HG03565 (cell line): ENCODE measurements around the gene RGCC.
"Not testable (repeated sequence)": the region's sequence is repeated elsewhere in the genome, so short reads cannot be mapped to it uniquely, and the experiment has no call there.

ENCODE experiments used
- ATAC-seq: cut with Tn5 transposase; IDR thresholded peaks from one replicate; pipeline ENCODE4 v1.9.1; 2021; ENCODE audit warnings: mild to moderate bottlenecking, moderate library complexity; ENCODE audit not compliant: unreplicated experiment

The RGCC gene

DNA sequence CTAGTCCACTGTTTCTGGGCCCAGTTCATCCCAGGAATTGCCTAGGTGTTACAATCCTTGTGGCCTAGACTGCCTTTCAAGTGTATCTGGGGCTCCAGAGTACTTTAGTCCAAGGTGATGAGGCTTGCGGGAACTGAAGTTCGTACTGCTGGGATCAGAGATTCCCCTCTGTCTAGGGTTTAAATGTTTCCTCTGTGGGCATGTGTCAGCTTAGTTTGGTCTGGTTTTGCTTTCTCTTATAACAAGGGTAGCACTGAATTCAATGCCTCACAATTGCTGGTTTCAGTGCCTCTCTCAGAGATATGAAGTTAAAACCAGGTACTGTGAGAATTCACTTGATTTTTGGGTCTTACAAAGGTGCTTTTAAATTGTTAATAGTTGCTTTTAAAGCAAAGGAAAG, 30.8 kb downstream of the RGCC start:
- no peak for ATAC-seq

DNA sequence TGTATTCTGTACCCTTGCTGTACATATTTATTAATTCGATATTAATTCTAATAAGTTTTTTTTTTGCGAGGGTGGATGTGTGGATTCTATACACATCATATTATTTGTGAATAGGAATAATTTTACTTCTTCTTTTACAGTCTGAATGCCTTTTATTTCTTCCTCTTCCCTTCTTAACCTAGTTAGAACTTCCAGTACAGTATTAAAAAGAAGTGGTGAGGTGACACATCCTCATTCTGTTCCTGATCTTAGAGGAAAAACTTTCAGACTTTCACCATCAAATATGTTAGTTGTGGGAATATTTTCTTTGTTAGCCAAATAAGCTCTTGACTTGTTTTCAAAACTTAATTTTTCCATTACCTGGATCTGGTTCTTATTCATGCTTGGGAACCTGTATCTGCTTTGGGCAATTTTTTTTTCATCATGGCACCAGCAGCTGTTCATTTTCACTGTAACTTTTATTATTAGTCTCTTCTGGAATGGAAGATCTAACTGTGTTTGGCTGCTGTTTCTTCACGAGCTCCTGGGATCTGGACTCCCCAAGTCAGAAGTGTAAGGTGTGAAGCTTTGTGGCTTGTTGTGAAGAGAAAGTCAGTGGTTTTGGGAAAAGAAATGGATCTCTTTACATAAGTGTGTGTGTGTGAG, 33.1 kb downstream of the RGCC start:
- ATAC-seq: no peak

DNA sequence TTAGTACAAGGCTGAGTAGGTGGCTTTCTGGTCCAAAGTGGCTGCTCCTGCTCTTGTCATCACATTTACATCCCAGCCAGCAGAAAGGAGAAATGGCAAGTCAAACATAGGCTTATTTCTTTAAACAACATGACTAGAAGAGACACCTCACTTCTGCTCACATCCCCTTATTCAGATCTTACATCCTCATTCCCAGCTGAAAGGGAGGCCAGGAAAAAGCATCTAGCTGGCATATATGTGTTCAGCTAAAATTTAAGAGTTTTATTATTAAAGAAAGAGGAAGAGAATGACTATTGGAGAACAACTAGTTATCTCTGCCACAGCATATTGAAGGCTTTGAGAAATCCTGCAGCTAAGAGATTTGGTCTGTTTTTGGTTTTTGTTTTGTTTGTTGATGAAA, 34.1 kb downstream of the RGCC start:
- ATAC-seq: no peak

DNA sequence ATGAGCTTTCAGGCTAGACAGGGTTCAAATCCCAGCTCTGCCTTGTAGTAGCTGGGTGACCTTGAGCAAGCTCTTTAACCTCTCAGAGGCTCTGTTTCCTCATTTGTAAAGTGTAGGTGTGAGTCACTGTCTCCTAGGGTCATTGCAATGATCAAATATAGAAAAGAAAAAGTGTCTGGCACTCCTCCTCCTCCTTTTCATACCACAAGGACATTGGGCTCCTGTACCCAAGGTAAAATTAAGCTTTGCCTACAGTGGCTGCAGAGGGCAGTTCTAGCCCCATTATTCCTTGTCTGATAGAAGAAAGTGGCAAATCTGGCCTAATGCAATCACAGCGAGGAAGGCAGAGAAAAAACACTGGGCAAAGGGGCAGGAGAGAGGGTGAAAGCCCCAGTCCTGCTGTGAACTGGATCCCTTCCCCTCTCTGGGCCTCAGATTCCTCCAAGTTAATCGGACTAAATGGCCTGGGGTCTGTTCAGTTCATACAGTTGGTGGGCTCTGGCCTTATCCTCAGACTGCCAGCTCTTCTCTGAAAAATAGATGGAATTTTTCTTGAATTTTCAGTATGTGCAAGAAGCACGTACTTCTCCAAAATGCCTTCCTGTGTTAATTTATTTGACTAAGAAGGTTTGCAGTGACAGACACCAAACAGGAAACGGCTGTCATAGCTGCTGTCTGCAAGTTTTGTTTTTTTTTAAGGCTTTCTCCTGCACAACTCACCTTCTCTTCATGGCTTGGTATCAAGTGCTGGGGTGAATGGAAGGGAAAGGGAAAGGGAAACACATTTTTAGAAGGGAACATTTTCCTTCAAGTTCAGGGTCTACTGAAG, 35.3 kb downstream of the RGCC start:
- ATAC-seq: peak; percentile 74

DNA sequence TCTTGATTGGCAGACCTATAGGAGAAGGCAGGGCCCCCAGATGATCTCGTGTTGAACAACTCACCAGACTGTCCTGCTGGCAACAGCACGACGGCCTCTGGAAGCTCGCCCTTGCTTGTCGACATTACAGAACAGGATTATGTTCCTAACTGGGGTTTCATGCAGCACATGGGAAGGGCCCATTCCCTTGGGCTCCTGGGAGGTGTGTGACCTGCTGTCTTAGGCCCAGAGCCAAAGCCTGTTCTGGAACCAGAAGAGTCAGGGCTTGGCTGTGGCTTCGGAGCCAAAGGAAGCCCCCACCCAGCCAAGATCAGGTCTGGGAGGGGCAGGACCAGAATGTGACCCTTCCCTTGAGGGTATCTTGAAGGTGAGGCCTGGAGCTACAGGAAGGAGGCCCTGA, 36.9 kb downstream of the RGCC start:
- no peak for ATAC-seq

DNA sequence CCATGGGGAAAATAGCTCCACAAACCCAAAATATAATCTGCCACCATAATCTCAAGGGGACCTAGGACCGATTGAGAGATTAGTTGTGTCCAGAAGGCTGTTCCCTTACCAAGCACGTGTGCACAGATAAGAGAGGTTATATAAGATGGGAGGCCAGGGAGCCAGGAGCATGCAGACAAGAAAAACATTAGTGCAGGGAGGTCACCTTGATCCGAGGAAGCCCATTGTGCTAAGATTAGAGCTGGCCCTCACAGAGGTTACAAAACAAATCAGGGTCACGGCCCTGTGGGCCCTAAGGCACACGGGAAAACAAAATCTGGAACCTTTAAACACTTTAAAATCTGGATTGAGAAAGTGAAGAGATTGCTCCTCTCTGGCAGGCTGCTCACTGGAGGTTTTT, 37.7 kb downstream of the RGCC start:
- no peak for ATAC-seq

DNA sequence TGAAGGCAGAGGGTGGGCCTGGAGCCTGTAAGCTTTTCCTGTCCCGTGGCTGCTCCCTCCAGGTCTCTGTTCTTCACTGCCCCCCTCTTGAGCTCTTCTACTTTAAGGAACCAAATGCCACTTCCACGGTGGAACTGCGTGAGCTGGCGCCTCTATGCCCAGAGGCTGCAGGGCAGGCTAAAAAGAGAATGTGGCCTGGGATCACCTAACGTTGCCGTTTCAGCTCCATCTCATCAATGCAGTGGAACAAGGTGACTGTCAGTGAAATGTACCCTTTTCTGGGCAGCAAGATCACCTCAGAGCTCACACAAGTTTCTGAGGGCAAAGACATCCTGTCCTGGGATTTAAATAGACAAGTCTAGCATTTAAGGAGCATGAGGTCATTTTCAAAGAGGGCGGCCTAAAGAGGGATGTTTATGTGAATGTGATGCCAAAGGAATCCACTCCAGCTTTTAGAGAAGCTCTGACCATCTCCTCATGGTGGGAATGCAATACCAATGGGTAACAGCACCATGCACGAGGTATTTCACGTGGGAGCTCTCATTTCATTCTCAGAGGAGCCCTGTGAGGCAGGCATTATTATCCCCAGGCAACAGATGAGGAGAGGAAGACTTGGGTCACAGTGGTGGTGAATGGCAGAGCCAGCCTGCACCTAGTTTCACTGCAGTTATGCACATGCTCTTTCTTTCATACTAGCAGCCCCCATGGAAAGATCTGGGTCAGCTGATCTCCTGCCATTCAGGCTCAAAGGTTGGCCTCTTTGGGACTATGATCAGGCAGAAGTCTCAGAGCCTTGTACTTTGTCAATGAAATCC, 39.3 kb downstream of the RGCC start:
- no peak for ATAC-seq

DNA sequence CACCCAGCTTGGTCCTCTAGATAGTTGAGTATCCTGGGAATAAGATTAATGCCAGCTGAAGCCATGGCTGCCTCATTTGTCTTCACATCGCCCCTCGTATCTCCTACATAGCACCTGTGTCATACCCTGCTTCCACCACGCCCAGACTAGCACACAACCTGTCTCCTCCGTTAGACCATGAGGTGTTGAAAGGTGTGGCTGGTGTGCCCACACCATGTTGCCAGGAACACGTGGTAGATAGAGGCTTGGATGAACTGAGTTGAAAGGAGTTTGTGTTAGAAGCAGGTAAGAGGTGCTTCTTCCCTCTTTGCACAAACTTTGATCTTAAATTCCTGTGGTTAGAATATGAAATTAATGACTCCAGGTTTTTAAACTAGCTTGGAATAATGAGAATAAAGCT, 40.1 kb downstream of the RGCC start:
- ATAC-seq: no peak

DNA sequence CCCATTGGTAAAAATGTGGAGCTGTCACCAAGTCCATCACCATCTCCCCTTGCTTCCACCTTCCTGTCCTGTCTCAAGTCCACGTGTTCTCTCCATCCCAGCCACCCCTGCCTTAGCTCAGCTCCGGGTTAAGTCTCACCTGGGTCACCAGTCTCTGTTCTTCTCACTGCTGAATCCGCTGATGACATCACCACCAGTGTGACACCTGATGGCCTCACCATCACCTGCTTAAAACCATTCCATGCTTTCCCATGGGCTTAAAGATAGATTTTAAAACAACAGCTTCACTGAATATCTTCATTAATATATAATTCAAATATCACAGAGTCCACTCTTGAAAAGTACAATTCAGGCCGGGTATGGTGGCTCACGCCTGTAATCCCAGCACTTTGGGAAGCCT, 42.1 kb downstream of the RGCC start:
- no peak for ATAC-seq

DNA sequence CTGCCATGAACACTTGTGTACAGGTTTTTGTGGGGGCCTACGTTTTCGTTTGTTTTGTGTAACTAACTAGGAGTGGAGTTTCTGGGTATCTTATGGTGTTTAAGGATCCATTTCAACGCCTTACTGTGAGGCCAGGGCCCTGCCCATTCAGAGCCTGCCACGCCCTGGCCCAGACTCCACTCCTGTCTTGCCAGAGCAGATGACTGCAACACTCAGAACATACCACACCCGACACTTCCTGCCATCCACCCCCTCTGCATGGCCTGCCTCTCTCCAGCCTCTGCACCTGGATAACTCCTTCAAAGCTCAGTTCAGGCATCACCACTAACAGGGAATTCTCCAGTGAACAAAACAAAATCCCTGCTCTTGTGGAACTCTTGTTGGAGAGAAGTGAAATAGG, 43.2 kb downstream of the RGCC start:
- peak; percentile 35 for ATAC-seq

DNA sequence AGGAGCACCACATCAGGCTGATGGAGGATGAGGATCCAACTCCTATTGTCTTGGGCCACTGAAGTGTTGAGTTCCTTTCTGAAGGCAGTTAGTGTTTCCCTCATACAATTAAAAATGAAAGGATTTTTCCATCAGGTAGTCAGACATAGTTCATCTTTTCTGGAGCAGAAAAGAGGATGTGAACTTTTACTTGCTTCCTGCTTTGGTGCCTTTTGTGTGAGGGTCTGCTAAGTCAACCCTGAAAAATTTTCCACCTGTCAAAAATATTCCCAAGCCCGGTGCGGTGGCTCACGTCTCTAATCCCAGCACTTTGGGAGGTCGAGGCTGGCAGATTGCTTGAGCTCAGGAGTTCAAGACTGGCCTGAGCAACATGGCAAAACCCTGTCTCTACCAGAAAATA, 43.9 kb downstream of the RGCC start:
- ATAC-seq: no peak

DNA sequence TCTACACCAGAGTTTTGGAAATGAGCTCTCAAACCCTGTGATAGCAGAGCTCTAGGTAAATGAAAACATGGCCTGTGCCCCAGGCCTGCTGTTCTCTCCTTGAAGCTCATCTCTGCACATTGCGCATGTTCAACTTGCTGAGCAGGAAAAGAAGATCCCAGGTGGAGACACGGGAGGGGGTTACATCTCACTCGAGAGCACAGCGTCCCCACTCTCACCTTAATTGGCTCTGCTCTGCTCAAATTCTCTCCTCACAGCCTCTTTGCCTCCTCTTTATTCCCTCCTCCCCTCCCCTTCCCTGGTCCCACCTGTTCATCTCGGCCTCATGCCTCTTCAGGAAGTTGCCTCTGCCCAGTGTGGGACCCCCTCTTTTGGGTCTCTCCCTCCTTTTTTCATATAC, 44.7 kb downstream of the RGCC start:
- ATAC-seq: no peak

DNA sequence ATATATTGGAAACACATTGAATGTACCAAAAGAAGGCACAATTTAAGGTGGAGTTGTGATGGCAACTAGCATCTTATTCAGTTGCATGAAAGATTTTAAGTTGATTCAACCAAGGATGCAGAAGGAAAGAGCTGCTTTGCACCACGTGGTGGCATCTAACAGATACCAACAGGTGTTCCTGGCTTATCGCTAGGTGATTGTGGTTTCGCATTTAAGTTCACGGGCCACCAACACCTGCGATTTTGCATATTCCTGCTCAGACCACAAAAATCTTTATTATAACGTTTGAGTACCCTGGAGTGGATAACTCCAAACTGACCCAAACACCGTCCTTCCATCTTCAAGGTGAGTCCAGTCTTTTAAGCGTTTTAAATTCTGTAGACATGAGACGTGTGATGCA, 45.3 kb downstream of the RGCC start:
- ATAC-seq: peak; percentile 70

DNA sequence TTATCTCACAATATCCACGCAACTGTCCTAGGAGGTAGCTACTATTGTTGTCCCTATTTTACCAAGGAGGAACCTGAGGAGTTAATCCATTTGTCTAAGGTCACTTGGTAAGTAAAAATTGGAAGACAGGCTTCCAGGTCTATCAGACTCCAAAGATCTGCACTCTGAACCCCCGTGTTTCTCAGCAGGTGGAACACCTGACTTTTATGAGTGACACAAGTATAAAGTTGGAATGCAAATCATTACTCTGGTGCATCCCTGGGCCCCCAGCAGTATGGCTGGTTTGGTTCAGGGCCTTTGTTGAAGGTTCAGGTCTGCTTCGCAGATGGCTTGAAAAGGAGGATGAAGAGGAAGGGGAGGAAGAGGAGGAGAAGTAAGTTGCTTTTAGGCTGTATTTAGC, 46.0 kb downstream of the RGCC start:
- ATAC-seq: no peak

DNA sequence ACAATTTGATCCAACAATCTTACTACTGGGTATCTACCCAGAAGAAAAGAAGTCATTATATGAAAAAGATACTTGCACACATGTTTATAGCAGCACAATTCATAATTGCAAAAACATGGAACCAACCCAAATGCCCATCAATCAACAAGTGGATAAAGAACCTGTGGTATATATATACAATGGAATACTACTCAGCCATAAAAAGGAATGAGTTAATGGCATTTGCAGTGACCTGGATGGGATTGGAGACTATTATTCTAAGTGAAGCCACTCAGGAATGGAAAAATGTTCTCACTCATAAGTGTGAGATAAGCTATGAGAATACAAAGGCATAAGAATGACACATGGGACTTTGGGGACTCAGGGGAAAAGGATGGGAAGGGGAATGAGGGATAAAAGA, 47.3 kb downstream of the RGCC start:
- ATAC-seq: not testable (repeated sequence)

DNA sequence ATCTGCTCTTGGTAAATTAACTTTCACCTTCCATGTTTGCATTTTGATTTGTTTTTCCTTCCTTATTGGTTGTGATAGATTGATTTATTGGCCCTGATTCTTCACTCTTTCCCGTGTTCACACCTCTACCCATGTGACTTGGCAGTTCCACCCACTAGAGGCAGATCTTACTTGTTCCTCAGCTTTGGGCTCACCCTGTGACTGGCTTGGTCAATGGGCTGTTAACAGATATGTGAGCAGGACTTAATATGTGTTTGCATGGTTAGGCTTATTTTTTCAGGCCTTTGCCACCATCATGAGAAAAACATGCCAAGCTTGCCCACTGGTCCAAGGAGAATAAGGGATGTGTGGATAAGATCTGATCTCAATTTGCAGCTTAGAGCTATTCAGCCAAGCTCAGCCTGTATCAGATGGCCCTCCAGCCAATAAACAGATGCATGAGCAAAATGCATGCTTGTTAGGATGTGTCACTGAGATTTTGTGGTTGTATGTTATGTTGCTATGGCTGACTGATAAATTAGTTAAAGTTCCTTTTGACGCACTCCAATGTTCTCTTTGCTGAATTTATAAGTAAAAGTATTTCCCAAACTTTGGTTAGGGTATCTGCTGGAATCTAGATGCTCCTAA, 48.0 kb downstream of the RGCC start:
- no peak for ATAC-seq

DNA sequence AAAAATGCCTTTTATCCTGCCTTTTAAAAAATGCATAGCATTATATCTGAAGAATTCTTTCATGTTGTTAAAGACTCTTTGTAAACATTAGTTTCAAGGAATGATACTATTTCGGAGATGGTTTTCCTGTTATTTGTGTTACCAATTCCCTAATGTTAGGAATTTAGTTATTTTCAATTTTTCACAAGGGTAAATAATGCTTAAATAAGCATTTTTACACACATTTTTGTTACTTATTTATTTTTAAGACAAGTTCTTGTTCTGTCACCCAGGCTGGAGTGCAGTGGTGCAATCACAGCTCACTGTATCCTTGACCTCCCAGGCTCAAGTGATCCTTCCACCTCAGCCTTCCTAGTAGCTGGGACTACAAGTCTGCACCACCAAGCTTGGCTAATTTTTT, 49.0 kb downstream of the RGCC start:
- no peak for ATAC-seq

DNA sequence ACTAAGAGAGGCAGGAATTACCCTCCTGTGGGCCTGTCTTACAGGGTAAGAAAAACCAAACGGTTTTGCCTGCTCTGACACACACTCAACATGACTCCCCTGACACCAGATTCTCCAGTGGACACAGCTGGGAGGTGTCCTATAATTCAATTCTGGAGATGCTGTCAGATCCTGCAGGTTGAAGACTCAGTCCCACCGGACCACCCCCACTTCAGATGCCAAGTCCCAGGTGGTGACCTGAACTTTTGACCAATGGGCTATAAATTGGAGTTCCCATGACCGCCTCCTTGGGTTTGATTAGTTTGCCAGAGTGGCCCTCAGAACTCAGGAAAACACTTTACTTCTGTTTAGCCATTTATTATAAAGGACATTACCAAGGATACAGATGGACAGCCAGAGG, 52.6 kb downstream of the RGCC start:
- ATAC-seq: no peak

DNA sequence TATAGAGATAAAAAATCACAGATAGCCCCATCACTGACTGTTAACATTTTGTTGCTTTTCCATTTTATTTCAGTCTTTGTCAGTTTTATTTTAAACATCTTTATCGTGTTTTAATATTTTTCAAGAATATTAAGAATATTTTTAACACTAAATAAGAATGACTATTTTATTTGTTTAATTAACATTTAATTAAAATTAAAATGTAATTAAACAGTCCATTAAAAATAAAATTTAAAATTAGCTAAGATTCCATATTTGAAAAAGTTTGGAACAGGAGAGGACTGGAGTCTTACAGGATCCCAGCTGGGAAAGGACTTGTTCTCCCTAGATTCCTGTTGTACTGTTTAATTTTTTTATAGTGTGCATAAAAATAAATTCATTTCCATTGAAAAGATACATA, 54.5 kb downstream of the RGCC start:
- ATAC-seq: no peak

DNA sequence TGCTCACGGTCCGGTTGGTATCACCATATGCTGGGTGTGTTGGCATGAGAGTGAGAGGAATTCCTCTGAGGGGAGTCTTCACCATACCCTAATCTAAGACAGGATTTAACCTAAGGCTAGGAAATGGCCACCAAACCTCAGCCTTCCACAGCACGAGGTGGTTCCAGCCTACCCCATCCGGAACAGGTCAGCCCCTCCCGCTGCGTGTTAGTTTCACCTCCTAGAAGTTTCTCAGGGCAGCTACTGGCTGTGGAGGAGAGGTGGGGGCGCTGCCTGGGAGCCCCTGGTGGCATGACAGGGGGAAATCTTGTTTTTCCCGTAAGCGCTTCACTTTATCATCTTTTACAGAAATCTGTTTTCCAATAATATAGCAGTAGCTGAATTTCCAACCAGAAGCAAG, 55.1 kb downstream of the RGCC start:
- no peak for ATAC-seq

DNA sequence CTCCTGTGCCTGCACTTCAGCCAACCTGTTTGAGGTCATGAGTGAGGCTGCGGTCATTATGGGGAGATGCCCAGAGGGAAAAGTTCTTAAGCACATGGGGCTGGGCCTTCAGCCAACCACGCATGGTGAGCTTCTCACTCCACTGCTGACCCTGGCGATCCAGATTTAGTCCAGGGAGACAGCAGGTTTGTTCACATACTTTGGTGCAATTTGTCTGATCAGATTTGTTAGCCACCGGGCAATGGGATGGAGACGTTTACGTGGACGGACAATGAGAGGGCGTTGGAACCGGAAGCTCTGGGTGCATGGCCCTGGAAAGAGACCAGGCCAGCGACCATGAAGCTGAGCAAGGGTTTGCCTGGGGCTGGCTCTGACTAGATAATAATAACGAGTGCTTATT, 56.2 kb downstream of the RGCC start:
- no peak for ATAC-seq
